ENCODE results near the gene PPIF. TPM values are rescaled to one million over a fixed set of nuclear protein-coding genes. Genes with fewer than 3 reads are reported as not detected.

PPIF gene
- polyA plus RNA-seq, 6 donors from 2014 or later: 9.5 to 16.1 (median 12.7) TPM

GRCh38 chr10:79386637-79387465 lies 39.6 kb downstream of the PPIF start:
- H3K36me3 Mint-ChIP-seq: no peaks in the 10 kb centered on the region
- peaks cover 11 to 21% (median 15%) of the 10 kb centered on the region in 3 donors for H3K4me1 Mint-ChIP-seq
- peak overlapping the region in 1 of 6 donors; percentile 59 for H3K27ac Mint-ChIP-seq
- ATAC-seq (ENCODE audit: low read depth in 2 of 2) (no peak), DNase-seq (no peak)
- H3K9me3 Mint-ChIP-seq: no peaks in the 10 kb centered on the region
- H3K4me3 Mint-ChIP-seq: no peak overlapping the region
- H3K27me3 Mint-ChIP-seq: peaks cover 0 to 6% (median 0%) of the 10 kb centered on the region in 3 donors

GRCh38 chr10:79387466-79387973 lies 40.3 kb downstream of the PPIF start:
- Mint-ChIP-seq H3K27ac (peak overlapping the region in 1 of 6 donors; percentile 59), H3K36me3 (no peaks in the 10 kb centered on the region), H3K9me3 (no peaks in the 10 kb centered on the region), H3K27me3 (peaks cover 0 to 6% (median 0%) of the 10 kb centered on the region in 3 donors), H3K4me1 (peaks cover 11 to 21% (median 15%) of the 10 kb centered on the region in 3 donors), H3K4me3 (no peak overlapping the region)
- no peak for DNase-seq
- ATAC-seq (ENCODE audit: low read depth in 2 of 2): no peak

- Mint-ChIP-seq H3K4me1 (peaks cover 11 to 21% (median 15%) of the 10 kb centered on the region in 3 donors), H3K4me3 (no peak overlapping the region), H3K27me3 (peaks cover 0 to 6% (median 0%) of the 10 kb centered on the region in 3 donors), H3K27ac (peak overlapping the region in 2 of 6 donors; percentile 44 to 50), H3K36me3 (no peaks in the 10 kb centered on the region), H3K9me3 (no peaks in the 10 kb centered on the region)
- DNase-seq (no peak), ATAC-seq (ENCODE audit: low read depth in 2 of 2) (peak; percentile 49 to 52)
These were observed 40.9 kb downstream of the PPIF start for GRCh38 chr10:79387974-79388850.

- no peak for ATAC-seq (ENCODE audit: low read depth in 2 of 2)
- H3K4me1 Mint-ChIP-seq: peaks cover 11 to 21% (median 15%) of the 10 kb centered on the region in 3 donors
- no peak overlapping the region for H3K4me3 Mint-ChIP-seq
- H3K36me3 Mint-ChIP-seq: no peaks in the 10 kb centered on the region
- H3K27me3 Mint-ChIP-seq: peaks cover 0 to 6% (median 0%) of the 10 kb centered on the region in 3 donors
- no peak overlapping the region for H3K27ac Mint-ChIP-seq
- H3K9me3 Mint-ChIP-seq: no peaks in the 10 kb centered on the region
- no peak for DNase-seq
These were observed 42.8 kb downstream of the PPIF start for GRCh38 chr10:79390057-79390456.

GRCh38 chr10:79390551-79391229 lies 43.4 kb downstream of the PPIF start:
- Mint-ChIP-seq H3K9me3 (no peaks in the 10 kb centered on the region), H3K4me3 (peak overlapping the region in 1 of 8 donors; percentile 65), H3K27me3 (peaks cover 0 to 6% (median 0%) of the 10 kb centered on the region in 3 donors), H3K4me1 (peaks cover 11 to 21% (median 15%) of the 10 kb centered on the region in 3 donors), H3K27ac (no peak overlapping the region), H3K36me3 (no peaks in the 10 kb centered on the region)
- no peak for DNase-seq
- peak in 1 of 2 donors; percentile 28 for ATAC-seq (ENCODE audit: low read depth in 2 of 2)

GRCh38 chr10:79391231-79392019 lies 44.2 kb downstream of the PPIF start:
- H3K36me3 Mint-ChIP-seq: no peaks in the 10 kb centered on the region
- peaks cover 0 to 2% (median 0%) of the 10 kb centered on the region in 7 donors for H3K9me3 Mint-ChIP-seq
- DNase-seq (no peak), ATAC-seq (ENCODE audit: low read depth in 2 of 2) (no peak)
- peaks cover 11 to 21% (median 15%) of the 10 kb centered on the region in 3 donors for H3K4me1 Mint-ChIP-seq
- H3K4me3 Mint-ChIP-seq: peak overlapping the region in 1 of 8 donors; percentile 65
- H3K27me3 Mint-ChIP-seq: peaks cover 0 to 6% (median 0%) of the 10 kb centered on the region in 3 donors
- no peak overlapping the region for H3K27ac Mint-ChIP-seq

GRCh38 chr10:79392020-79392398 lies 44.7 kb downstream of the PPIF start:
- Mint-ChIP-seq H3K36me3 (no peaks in the 10 kb centered on the region), H3K4me3 (no peak overlapping the region), H3K27me3 (peaks cover 0 to 6% (median 0%) of the 10 kb centered on the region in 3 donors), H3K4me1 (peaks cover 11 to 21% (median 15%) of the 10 kb centered on the region in 3 donors), H3K27ac (no peak overlapping the region), H3K9me3 (peaks cover 0 to 2% (median 0%) of the 10 kb centered on the region in 7 donors)
- DNase-seq (no peak), ATAC-seq (ENCODE audit: low read depth in 2 of 2) (no peak)

GRCh38 chr10:79392506-79393176 lies 45.4 kb downstream of the PPIF start:
- Mint-ChIP-seq H3K9me3 (peaks cover 0 to 2% (median 0%) of the 10 kb centered on the region in 7 donors), H3K4me1 (peaks cover 11 to 21% (median 15%) of the 10 kb centered on the region in 3 donors), H3K27ac (peak overlapping the region in 1 of 6 donors; percentile 23), H3K4me3 (no peak overlapping the region), H3K27me3 (peaks cover 0 to 6% (median 0%) of the 10 kb centered on the region in 3 donors), H3K36me3 (no peaks in the 10 kb centered on the region)
- no peak for ATAC-seq (ENCODE audit: low read depth in 2 of 2)
- no peak for DNase-seq

GRCh38 chr10:79393221-79393923 lies 46.1 kb downstream of the PPIF start:
- H3K36me3 Mint-ChIP-seq: no peaks in the 10 kb centered on the region
- peaks cover 0 to 2% (median 0%) of the 10 kb centered on the region in 7 donors for H3K9me3 Mint-ChIP-seq
- H3K4me3 Mint-ChIP-seq: no peak overlapping the region
- H3K27ac Mint-ChIP-seq: peak overlapping the region in 2 of 6 donors; percentile 9 to 47
- DNase-seq: no peak
- H3K4me1 Mint-ChIP-seq: peaks cover 11 to 21% (median 15%) of the 10 kb centered on the region in 3 donors
- peaks cover 0 to 6% (median 0%) of the 10 kb centered on the region in 3 donors for H3K27me3 Mint-ChIP-seq
- ATAC-seq (ENCODE audit: low read depth in 2 of 2): no peak

GRCh38 chr10:79393924-79394610 lies 46.8 kb downstream of the PPIF start:
- DNase-seq (no peak), ATAC-seq (ENCODE audit: low read depth in 2 of 2) (no peak)
- peaks cover 9 to 15% (median 11%) of the 10 kb centered on the region in 3 donors for H3K4me1 Mint-ChIP-seq
- H3K36me3 Mint-ChIP-seq: no peaks in the 10 kb centered on the region
- peak overlapping the region in 1 of 6 donors; percentile 39 for H3K27ac Mint-ChIP-seq
- H3K9me3 Mint-ChIP-seq: peaks cover 0 to 2% (median 0%) of the 10 kb centered on the region in 7 donors
- peaks cover 0 to 6% (median 0%) of the 10 kb centered on the region in 3 donors for H3K27me3 Mint-ChIP-seq
- H3K4me3 Mint-ChIP-seq: no peak overlapping the region

- ATAC-seq (ENCODE audit: low read depth in 2 of 2) (no peak), DNase-seq (no peak)
- Mint-ChIP-seq H3K4me1 (peaks cover 8 to 12% (median 9%) of the 10 kb centered on the region in 3 donors), H3K36me3 (no peaks in the 10 kb centered on the region), H3K9me3 (peaks cover 0 to 2% (median 0%) of the 10 kb centered on the region in 7 donors), H3K27me3 (peaks cover 0 to 6% (median 5%) of the 10 kb centered on the region in 3 donors), H3K27ac (peak overlapping the region in 1 of 6 donors; percentile 20), H3K4me3 (no peak overlapping the region)
These were observed 47.4 kb downstream of the PPIF start for GRCh38 chr10:79394664-79395063.

All from naive B cell (primary cell).